ENCODE results near the gene FGR.

- no peak for TF ChIP-seq CTCF (IDR thresholded peaks at IDR 0.05; ENCODE audit: insufficient read depth, low read length, poor library complexity, severe bottlenecking)
- TF ChIP-seq EZH2phosphoT487 (conservative IDR thresholded peaks at IDR 0.05; ENCODE audit: low read length), result no peak
Measured at GRCh38 chr1:27581823-27582243, 53.2 kb downstream of the FGR start.

All from SU-DHL-6 (cell line).